IMR-90 (cell line): ENCODE data around the gene GOLGA1. TPM values are rescaled to one million over a fixed set of nuclear protein-coding genes. Genes with fewer than 3 reads are reported as not detected.
"Not testable (repeated sequence)": the region's sequence is repeated elsewhere in the genome, so short reads cannot be mapped to it uniquely, and the experiment has no call there.

Source experiments
- ATAC-seq: fragments of 200-7000 bp; cut with Tn5 transposase; 2 replicates; pipeline ENCODE4 v1.9.1; 2020; ENCODE audit warnings: low read depth, mild to moderate bottlenecking, moderate library complexity
- BruUV-seq: library from RNA; stranded (reverse); fragments of 400-500 nt; replicated peaks from 2 replicates; lab custom pipeline; 2021; lab: Mats Ljungman, UMichigan
- CTCF ChIA-PET: fragments of 300-600 bp; formaldehyde crosslinking; extraction: SDS; loops from one replicate; lab custom pipeline; 2021; ENCODE audit warnings: antibody characterized with exemption; lab: Yijun Ruan, JAX
- POLR2A ChIA-PET: fragments of 300-600 bp; sonication (Branson Sonifier 250); formaldehyde crosslinking; loops from one replicate; lab custom pipeline; 2022; ENCODE audit warnings: antibody characterized with exemption; ENCODE audit not compliant: unreplicated experiment; lab: Charles Lee
- DNase-seq: peaks from one replicate; pipeline ENCODE4 v3.0.0; 2013
- H2AFZ ChIP-seq: replicated peaks from 2 replicates; pipeline ENCODE3; 2013; ENCODE audit warnings: low read length, mild to moderate bottlenecking; ENCODE audit not compliant: poor library complexity
- H2AK5ac ChIP-seq: 2 replicates; pipeline ENCODE4 v1.6.1; 2013; ENCODE audit warnings: low read depth, low read length, inconsistent platforms
- H2AK9ac ChIP-seq: replicated peaks from 2 replicates; pipeline ENCODE3; 2013; ENCODE audit warnings: mild to moderate bottlenecking, low read depth, low read length, moderate library complexity; ENCODE audit not compliant: poor library complexity
- H2BK120ac ChIP-seq: 2 replicates; pipeline ENCODE4 v1.6.1; 2013; ENCODE audit warnings: low read depth, low read length, inconsistent platforms
- H2BK15ac ChIP-seq: 3 replicates; pipeline ENCODE4 v1.6.1; 2013; ENCODE audit warnings: low read depth, low read length, inconsistent platforms
- H2BK20ac ChIP-seq: 2 replicates; pipeline ENCODE4 v1.6.1; 2013; ENCODE audit warnings: low read depth, mild to moderate bottlenecking, inconsistent platforms, low read length, moderate library complexity
- H2BK5ac ChIP-seq: 2 replicates; pipeline ENCODE4 v1.6.1; 2013; ENCODE audit warnings: mild to moderate bottlenecking, low read depth, low read length, inconsistent platforms; ENCODE audit not compliant: poor library complexity, severe bottlenecking
- H3K14ac ChIP-seq: replicated peaks from 2 replicates; pipeline ENCODE4 v1.6.1; 2013; ENCODE audit warnings: low read depth, low read length, inconsistent platforms
- H3K18ac ChIP-seq: 2 replicates; pipeline ENCODE4 v1.6.1; 2013; ENCODE audit warnings: low read depth, low read length, control low read depth
- H3K23ac ChIP-seq: 2 replicates; pipeline ENCODE4 v1.6.1; 2013; ENCODE audit warnings: low read depth, low read length, inconsistent platforms
- H3K27ac ChIP-seq: 2 replicates; pipeline ENCODE4 v1.5.1; 2013; ENCODE audit warnings: mild to moderate bottlenecking, control low read depth, low read length; ENCODE audit not compliant: insufficient read depth
- H3K27me3 ChIP-seq: 2 replicates; pipeline ENCODE4 v1.6.1; 2013; ENCODE audit warnings: low read length; ENCODE audit not compliant: control insufficient read depth, insufficient read depth
- H3K36me3 ChIP-seq: 2 replicates; pipeline ENCODE4 v1.6.1; 2013; ENCODE audit warnings: low read length, mixed read lengths; ENCODE audit not compliant: control insufficient read depth, insufficient read depth
- H3K4ac ChIP-seq: 2 replicates; pipeline ENCODE4 v1.6.1; 2013; ENCODE audit warnings: low read depth, low read length, inconsistent platforms
- H3K4me1 ChIP-seq: 2 replicates; pipeline ENCODE4 v1.6.1; 2013; ENCODE audit warnings: low read length, mixed read lengths; ENCODE audit not compliant: control insufficient read depth, insufficient read depth
- H3K4me2 ChIP-seq: 2 replicates; pipeline ENCODE4 v1.6.1; 2013; ENCODE audit warnings: low read depth, mild to moderate bottlenecking, control low read depth, low read length, moderate library complexity
- H3K4me3 ChIP-seq: 2 replicates; pipeline ENCODE4 v1.5.1; 2013; ENCODE audit warnings: low read depth, mild to moderate bottlenecking, control low read depth, low read length, moderate library complexity; ENCODE audit not compliant: insufficient read depth
- H3K56ac ChIP-seq: 2 replicates; pipeline ENCODE4 v1.6.1; 2013; ENCODE audit warnings: low read length, inconsistent platforms; ENCODE audit not compliant: insufficient read depth; ENCODE audit errors: extremely low read depth
- H3K79me1 ChIP-seq, 2 experiments: 2 replicates each; pipeline ENCODE4 v1.6.1; 2013; ENCODE audit warnings: low read length in 2 of 2, inconsistent platforms in 1 of 2, low read depth in 1 of 2
- H3K9ac ChIP-seq: 2 replicates; pipeline ENCODE4 v1.6.1; 2013; ENCODE audit warnings: low read depth, low read length, control low read depth
- H3K9me1 ChIP-seq: 2 replicates; pipeline ENCODE4 v1.6.1; 2013; ENCODE audit warnings: low read length, inconsistent platforms; ENCODE audit not compliant: insufficient read depth
- H3K9me3 ChIP-seq: 2 replicates; pipeline ENCODE4 v1.6.1; 2013; ENCODE audit warnings: low read length; ENCODE audit not compliant: control insufficient read depth, insufficient read depth
- H4K20me1 ChIP-seq: 2 replicates; pipeline ENCODE4 v1.6.1; 2013; ENCODE audit warnings: low read length, inconsistent platforms; ENCODE audit not compliant: insufficient read depth
- H4K5ac ChIP-seq: 2 replicates; pipeline ENCODE4 v1.6.1; 2013; ENCODE audit warnings: mild to moderate bottlenecking, low read depth, low read length, control low read depth
- H4K8ac ChIP-seq, 2 experiments: 2 replicates each; pipeline ENCODE4 v1.6.1; 2013; ENCODE audit warnings: low read depth in 2 of 2, low read length in 2 of 2, control low read depth in 1 of 2, inconsistent platforms in 1 of 2
- H4K91ac ChIP-seq: 2 replicates; pipeline ENCODE4 v1.6.1; 2013; ENCODE audit warnings: low read depth, low read length, inconsistent platforms; ENCODE audit not compliant: insufficient read depth
- BHLHE40 ChIP-seq: fragments of 150-350 bp; IDR thresholded peaks from 2 replicates; pipeline ENCODE4 v1.6.1; 2016; ENCODE audit warnings: mild to moderate bottlenecking, low read depth, low read length
- ELK1 ChIP-seq: fragments of 150-350 bp; IDR thresholded peaks from 2 replicates; pipeline ENCODE4 v1.6.1; 2016; ENCODE audit warnings: low read depth, mild to moderate bottlenecking, low read length, moderate library complexity, borderline replicate concordance
- FOS ChIP-seq: fragments of 150-350 bp; IDR thresholded peaks from 2 replicates; pipeline ENCODE4 v1.6.1; 2016; ENCODE audit warnings: low read depth, low read length
- MAFK ChIP-seq: IDR thresholded peaks from 2 replicates; pipeline ENCODE4 v1.6.1; 2012; ENCODE audit warnings: low read depth, low read length, improper control_type of control experiment
- MXI1 ChIP-seq: IDR thresholded peaks from 2 replicates; pipeline ENCODE4 v1.6.1; 2012; ENCODE audit warnings: low read depth, mild to moderate bottlenecking, low read length, moderate library complexity, borderline replicate concordance
- USF2 ChIP-seq: fragments of 150-350 bp; IDR thresholded peaks from 2 replicates; pipeline ENCODE4 v1.6.1; 2017; ENCODE audit warnings: mild to moderate bottlenecking, antibody characterized with exemption, low read length, low read depth
- WGBS, 2 experiments: methylation state at CpG; one replicate each; pipeline versions ENCODE4 v1.1.5 to v1.1.7; 2013; ENCODE audit warnings: missing lambda C conversion rate in 2 of 2; ENCODE audit not compliant: insufficient read length in 1 of 2; ENCODE audit errors: extremely low coverage in 2 of 2; 5-methylcytosine and 5-hydroxymethylcytosine counted together
- dilution Hi-C: fragments of 300-500 bp; cut with HindIII; formaldehyde crosslinking; loops from one replicate; pipeline ENCODE4 v1.14.3; 2018; ENCODE audit warnings: low sequenced_read_pairs; ENCODE audit not compliant: unreplicated experiment
- in situ Hi-C: fragments of 300-500 bp; cut with MboI; formaldehyde crosslinking; loops from 3 replicates; pipeline ENCODE4 v1.14.3; 2019; ENCODE audit warnings: low sequenced_read_pairs, inconsistent platforms, mixed read lengths
- intact Hi-C: fragments of 100-400 bp; cut with micrococcal nuclease; formaldehyde crosslinking; loops from 2 replicates; pipeline ENCODE4 v1.10.0; 2022
- polyA plus RNA-seq, 3 experiments: library from polyadenylated mRNA; depleted of rRNA; stranded (reverse); fragments of >200 nt; gene quantifications; 2 replicates each; pipeline ENCODE4 v1.2.3, GENCODE V29; 2012; ENCODE audit warnings: low replicate concordance in 1 of 3
- total RNA-seq: library from RNA; depleted of rRNA; stranded (reverse); fragments of >200 nt; gene quantifications from 2 replicates; pipeline ENCODE4 v1.2.3, GENCODE V29; 2012

The GOLGA1 gene
- total and polyA plus RNA-seq, 2 of the 4 experiments (the other 2 are of a cell fraction): 10.6 to 12.7 TPM

GRCh38 chr9:124846969-124847368, 93.9 kb downstream of the GOLGA1 start:
- Histone ChIP-seq H3K27ac (no peak overlapping the region), H3K9me1 (no peaks in the 10 kb centered on the region), H4K8ac (no peak overlapping the region), H3K9ac (no peak overlapping the region), H2AK9ac (no peak overlapping the region), H3K4me1 (no peaks in the 10 kb centered on the region), H3K18ac (no peak overlapping the region), H3K56ac (no peak overlapping the region), H3K14ac (no peak overlapping the region), H4K5ac (no peak overlapping the region), H4K91ac (no peak overlapping the region), H3K4me3 (no peak overlapping the region), H2AFZ (no peak overlapping the region), H3K36me3 (no peaks in the 10 kb centered on the region), H3K4ac (no peak overlapping the region), H2BK120ac (no peak overlapping the region), H2BK20ac (no peak overlapping the region), H4K20me1 (no peaks in the 10 kb centered on the region), H2BK5ac (no peak overlapping the region), H3K4me2 (no peak overlapping the region), H3K79me1 (no peaks in the 10 kb centered on the region), H3K23ac (no peak overlapping the region), H3K27me3 (no peaks in the 10 kb centered on the region), H3K9me3 (no peaks in the 10 kb centered on the region), H2BK15ac (no peak overlapping the region), H2AK5ac (no peak overlapping the region)
- intact Hi-C loops: no loop called here
- dilution Hi-C loops: no loop called here
- in situ Hi-C loops: no loop called here
- ATAC-seq (no peak), DNase-seq (no peak)
- TF ChIP-seq FOS (no peak), ELK1 (no peak), MXI1 (no peak), USF2 (no peak), BHLHE40 (no peak), MAFK (no peak)
- no CpG with 5 or more reads among the region's 6 CpGs for WGBS, 2 experiments
- BruUV-seq: no TSS peak
- ChIA-PET CTCF (no interaction called here), POLR2A (no interaction called here)

- H3K4ac ChIP-seq, dilution Hi-C loops, H3K14ac ChIP-seq, H2AK9ac ChIP-seq, H3K23ac ChIP-seq, in situ Hi-C loops, H4K5ac ChIP-seq, H3K4me1 ChIP-seq, H3K27me3 ChIP-seq, H3K4me3 ChIP-seq, H2AK5ac ChIP-seq, H2AFZ ChIP-seq, H2BK120ac ChIP-seq, H3K27ac ChIP-seq, H4K20me1 ChIP-seq, H2BK5ac ChIP-seq, H3K9me3 ChIP-seq, H3K36me3 ChIP-seq, H4K91ac ChIP-seq, H3K79me1 ChIP-seq, H3K4me2 ChIP-seq, H3K56ac ChIP-seq, ATAC-seq, POLR2A ChIA-PET, H3K18ac ChIP-seq, H3K9ac ChIP-seq, intact Hi-C loops, H3K9me1 ChIP-seq, CTCF ChIA-PET, H2BK15ac ChIP-seq, H4K8ac ChIP-seq, DNase-seq, BruUV-seq, H2BK20ac ChIP-seq: not testable (repeated sequence)
- WGBS, 2 experiments: no CpG with 5 or more reads among the region's 9 CpGs
Observed at GRCh38 chr9:124846467-124846866, 94.4 kb downstream of the GOLGA1 start.
